ENCODE results near the gene PCA3.

- TF ChIP-seq, protein P1, sequence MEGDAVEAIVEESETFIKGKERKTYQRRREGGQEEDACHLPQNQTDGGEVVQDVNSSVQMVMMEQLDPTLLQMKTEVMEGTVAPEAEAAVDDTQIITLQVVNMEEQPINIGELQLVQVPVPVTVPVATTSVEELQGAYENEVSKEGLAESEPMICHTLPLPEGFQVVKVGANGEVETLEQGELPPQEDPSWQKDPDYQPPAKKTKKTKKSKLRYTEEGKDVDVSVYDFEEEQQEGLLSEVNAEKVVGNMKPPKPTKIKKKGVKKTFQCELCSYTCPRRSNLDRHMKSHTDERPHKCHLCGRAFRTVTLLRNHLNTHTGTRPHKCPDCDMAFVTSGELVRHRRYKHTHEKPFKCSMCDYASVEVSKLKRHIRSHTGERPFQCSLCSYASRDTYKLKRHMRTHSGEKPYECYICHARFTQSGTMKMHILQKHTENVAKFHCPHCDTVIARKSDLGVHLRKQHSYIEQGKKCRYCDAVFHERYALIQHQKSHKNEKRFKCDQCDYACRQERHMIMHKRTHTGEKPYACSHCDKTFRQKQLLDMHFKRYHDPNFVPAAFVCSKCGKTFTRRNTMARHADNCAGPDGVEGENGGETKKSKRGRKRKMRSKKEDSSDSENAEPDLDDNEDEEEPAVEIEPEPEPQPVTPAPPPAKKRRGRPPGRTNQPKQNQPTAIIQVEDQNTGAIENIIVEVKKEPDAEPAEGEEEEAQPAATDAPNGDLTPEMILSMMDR (IDR thresholded peaks at IDR 0.05): no peak
- TF ChIP-seq POLR2A (IDR thresholded peaks at IDR 0.05): no peak
Measured at GRCh38 chr9:76725011-76725546, 39.2 kb upstream of the PCA3 start.
